ENCODE results near the gene SLC49A4.
A peak's percentile ranks its signal among the peaks of the same experiment; 100 is the strongest.

The SLC49A4 gene

GRCh38 chr3:122785231-122785630 is 9.6 kb upstream of the SLC49A4 start:
- DNase-seq (ENCODE audit: low read depth), result no peak

GRCh38 chr3:122786066-122786465 is 8.8 kb upstream of the SLC49A4 start:
- no peak for DNase-seq (ENCODE audit: low read depth)

- DNase-seq (ENCODE audit: low read depth), result no peak
Observed at GRCh38 chr3:122787872-122788271, 7.0 kb upstream of the SLC49A4 start.

- DNase-seq (ENCODE audit: low read depth), result no peak
Observed at GRCh38 chr3:122789585-122790273, 5.1 kb upstream of the SLC49A4 start.

GRCh38 chr3:122793568-122794416 is 1.1 kb upstream of the SLC49A4 start, which contains the start of gene HSPBAP1:
TSS of gene HSPBAP1 (minus strand) at chr3:122793831. CDS start at chr3:122793680, 151 bp downstream.
- peak; percentile 77 for DNase-seq (ENCODE audit: low read depth)

- DNase-seq (ENCODE audit: low read depth), result no peak
Observed at GRCh38 chr3:122794483-122794778, 438 bp upstream of the SLC49A4 start.

GRCh38 chr3:122795674-122796195 is 866 bp downstream of the SLC49A4 start:
- no peak for DNase-seq (ENCODE audit: low read depth)

- no peak for DNase-seq (ENCODE audit: low read depth)
Observed at GRCh38 chr3:122797291-122797690, 2.4 kb downstream of the SLC49A4 start.

GRCh38 chr3:122799322-122799721 is 4.5 kb downstream of the SLC49A4 start:
- no peak for DNase-seq (ENCODE audit: low read depth)

- DNase-seq (ENCODE audit: low read depth), result no peak
Observed at GRCh38 chr3:122800031-122800430, 5.2 kb downstream of the SLC49A4 start.

- no peak for DNase-seq (ENCODE audit: low read depth)
Observed at GRCh38 chr3:122800706-122801237, 5.9 kb downstream of the SLC49A4 start.

- no peak for DNase-seq (ENCODE audit: low read depth)
Observed at GRCh38 chr3:122802323-122802722, 7.5 kb downstream of the SLC49A4 start.

- no peak for DNase-seq (ENCODE audit: low read depth)
Observed at GRCh38 chr3:122803977-122804376, 9.1 kb downstream of the SLC49A4 start.

- DNase-seq (ENCODE audit: low read depth), result no peak
Observed at GRCh38 chr3:122810734-122811133, 15.9 kb downstream of the SLC49A4 start.

- no peak for DNase-seq (ENCODE audit: low read depth)
Observed at GRCh38 chr3:122816587-122816986, 21.7 kb downstream of the SLC49A4 start.

GRCh38 chr3:122824465-122825381 is 29.9 kb downstream of the SLC49A4 start:
- no peak for DNase-seq (ENCODE audit: low read depth)

- no peak for DNase-seq (ENCODE audit: low read depth)
Observed at GRCh38 chr3:122825460-122825859, 30.6 kb downstream of the SLC49A4 start.

GRCh38 chr3:122826278-122826677 is 31.4 kb downstream of the SLC49A4 start:
- no peak for DNase-seq (ENCODE audit: low read depth)

- no peak for DNase-seq (ENCODE audit: low read depth)
Observed at GRCh38 chr3:122828281-122828680, 33.4 kb downstream of the SLC49A4 start.

- DNase-seq (ENCODE audit: low read depth), result no peak
Observed at GRCh38 chr3:122835590-122835989, 40.7 kb downstream of the SLC49A4 start.

GRCh38 chr3:122843604-122844003 is 48.7 kb downstream of the SLC49A4 start:
- DNase-seq (ENCODE audit: low read depth), result no peak

GRCh38 chr3:122857019-122857418 is 62.1 kb downstream of the SLC49A4 start:
- no peak for DNase-seq (ENCODE audit: low read depth)
